Body of pancreas (tissue), 4 donors: Measurements from ENCODE around the gene MNS1. TPM values are rescaled to one million over a fixed set of nuclear protein-coding genes. Genes with fewer than 3 reads are reported as not detected.
A peak's percentile ranks its signal among the peaks of the same experiment; 100 is the strongest.
"Not testable (repeated sequence)": the region's sequence is repeated elsewhere in the genome, so short reads cannot be mapped to it uniquely, and the experiment has no call there.

Experiments
- ATAC-seq: fragments of 150-250 bp; one replicate; pipeline ENCODE4 v1.9.1; 2016
- DNase-seq, 4 donors: peaks; one replicate each; pipeline ENCODE4 v3.0.0-alpha.2; 2019
- H3K27ac ChIP-seq, 4 donors: fragments of 200-600 bp; sonication (generic); 1 replicate in 3 of 4; 2 replicates in 1 of 4; pipeline versions ENCODE4 v1.5.1 to v1.6.1; 2016 to 2019; ENCODE audit warnings: mild to moderate bottlenecking in 1 of 4, mixed read lengths in 1 of 4, moderate library complexity in 1 of 4
- H3K27me3 ChIP-seq, 2 donors: fragments of 200-600 bp; sonication (generic); one replicate each; pipeline ENCODE4 v1.6.0; 2016; ENCODE audit warnings: mild to moderate bottlenecking in 1 of 2
- H3K36me3 ChIP-seq, 2 donors: fragments of 200-600 bp; sonication (generic); replicated peaks in 1 of 2; 2 replicates each; pipeline ENCODE4 v1.5.1; 2016; ENCODE audit warnings: low read depth in 2 of 2; ENCODE audit not compliant: insufficient read depth in 1 of 2
- H3K4me1 ChIP-seq: fragments of 200-600 bp; sonication (generic); one replicate; pipeline ENCODE4 v1.6.0; 2016
- H3K4me3 ChIP-seq, 2 donors: fragments of 200-600 bp; sonication (generic); 1 replicate in 1 of 2; 2 replicates in 1 of 2; pipeline ENCODE4 v1.5.1; 2016 to 2019
- H3K9me3 ChIP-seq, 3 donors: fragments of 200-600 bp; sonication (generic); 1 replicate in 2 of 3; 2 replicates in 1 of 3; pipeline ENCODE4 v1.5.1; 2016
- POLR2A ChIP-seq, 3 donors: fragments of 450-650 bp; IDR thresholded peaks; one replicate each; pipeline ENCODE4 v1.6.1; 2016; ENCODE audit warnings: antibody characterized with exemption in 3 of 3, mild to moderate bottlenecking in 2 of 3
- WGBS, 2 donors: methylation state at CpG; one replicate each; pipeline ENCODE4 v1.1.5; 2017; 5-methylcytosine and 5-hydroxymethylcytosine counted together
- intact Hi-C: fragments of 100-400 bp; cut with DNase I; formaldehyde crosslinking; loops from one replicate; pipeline ENCODE4 v1.15.1; 2023
- total RNA-seq, 2 donors: library from RNA; depleted of rRNA; stranded (reverse); fragments of >200 nt; gene quantifications; one replicate each; pipeline ENCODE4 v1.1.0, GENCODE V29; 2016
- TF ChIP-seq, protein P1 (sequence below), 7 experiments: fragments of 450-650 bp in 4 of 7; fragments of 200-600 bp in 3 of 7; sonication (generic) in 3 of 7; IDR thresholded peaks; one replicate each; pipeline ENCODE4 v1.5.1; 2016 to 2019; ENCODE audit warnings: antibody characterized with exemption in 7 of 7

MNS1 gene
- total RNA-seq, 2 donors from 2014 or later = 1.6 to 4.0 TPM

DNA sequence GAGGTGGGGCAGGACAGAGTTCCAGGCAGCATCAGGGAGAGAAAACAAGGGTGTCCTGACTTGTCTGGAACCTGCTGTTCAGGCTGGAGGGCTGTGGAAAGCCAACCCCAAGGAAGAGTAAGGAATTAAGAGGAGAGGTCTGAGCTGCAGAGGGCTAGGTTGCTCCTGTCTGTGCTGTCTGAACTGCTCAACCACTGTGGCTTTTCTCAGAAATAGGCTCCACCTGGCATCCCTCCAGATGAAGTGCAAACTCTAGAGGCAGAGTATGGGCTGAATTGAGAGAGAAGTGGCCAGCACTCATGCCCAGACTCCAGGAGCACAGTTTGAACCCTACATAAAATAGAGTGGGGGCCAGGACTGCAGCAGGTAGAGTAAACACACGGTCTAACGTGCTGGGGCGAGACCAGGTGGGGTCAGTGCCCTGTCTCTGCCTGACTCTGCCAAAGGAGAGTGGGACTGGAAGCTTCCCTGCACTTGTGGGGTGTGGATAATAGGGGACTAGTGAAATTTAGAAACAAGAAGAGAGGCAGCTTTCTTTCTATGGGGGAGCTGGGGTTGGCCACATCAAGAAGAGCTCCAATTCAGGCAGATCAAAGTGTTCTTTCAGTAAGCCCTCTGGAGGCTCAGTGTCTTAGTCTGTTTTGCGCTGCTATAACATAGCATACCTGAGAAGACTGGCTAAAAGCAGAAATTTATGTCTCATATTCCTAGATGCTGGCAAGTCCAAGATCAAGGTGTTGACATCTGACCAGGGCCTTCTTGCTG is 28.0 kb upstream of the MNS1 start:
- no peak for TF ChIP-seq POLR2A (IDR thresholded peaks at IDR 0.05)
- TF ChIP-seq, protein P1, sequence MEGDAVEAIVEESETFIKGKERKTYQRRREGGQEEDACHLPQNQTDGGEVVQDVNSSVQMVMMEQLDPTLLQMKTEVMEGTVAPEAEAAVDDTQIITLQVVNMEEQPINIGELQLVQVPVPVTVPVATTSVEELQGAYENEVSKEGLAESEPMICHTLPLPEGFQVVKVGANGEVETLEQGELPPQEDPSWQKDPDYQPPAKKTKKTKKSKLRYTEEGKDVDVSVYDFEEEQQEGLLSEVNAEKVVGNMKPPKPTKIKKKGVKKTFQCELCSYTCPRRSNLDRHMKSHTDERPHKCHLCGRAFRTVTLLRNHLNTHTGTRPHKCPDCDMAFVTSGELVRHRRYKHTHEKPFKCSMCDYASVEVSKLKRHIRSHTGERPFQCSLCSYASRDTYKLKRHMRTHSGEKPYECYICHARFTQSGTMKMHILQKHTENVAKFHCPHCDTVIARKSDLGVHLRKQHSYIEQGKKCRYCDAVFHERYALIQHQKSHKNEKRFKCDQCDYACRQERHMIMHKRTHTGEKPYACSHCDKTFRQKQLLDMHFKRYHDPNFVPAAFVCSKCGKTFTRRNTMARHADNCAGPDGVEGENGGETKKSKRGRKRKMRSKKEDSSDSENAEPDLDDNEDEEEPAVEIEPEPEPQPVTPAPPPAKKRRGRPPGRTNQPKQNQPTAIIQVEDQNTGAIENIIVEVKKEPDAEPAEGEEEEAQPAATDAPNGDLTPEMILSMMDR (IDR thresholded peaks at IDR 0.05) = no peak
- 82 to 90% methylated on average over 4 of the region's 4 CpGs for WGBS, 2 donors
- intact Hi-C loops = loop anchor here (5.0 kb wide), 1 partner anchor 814 kb away; no protein-coding TSS in a partner anchor

DNA sequence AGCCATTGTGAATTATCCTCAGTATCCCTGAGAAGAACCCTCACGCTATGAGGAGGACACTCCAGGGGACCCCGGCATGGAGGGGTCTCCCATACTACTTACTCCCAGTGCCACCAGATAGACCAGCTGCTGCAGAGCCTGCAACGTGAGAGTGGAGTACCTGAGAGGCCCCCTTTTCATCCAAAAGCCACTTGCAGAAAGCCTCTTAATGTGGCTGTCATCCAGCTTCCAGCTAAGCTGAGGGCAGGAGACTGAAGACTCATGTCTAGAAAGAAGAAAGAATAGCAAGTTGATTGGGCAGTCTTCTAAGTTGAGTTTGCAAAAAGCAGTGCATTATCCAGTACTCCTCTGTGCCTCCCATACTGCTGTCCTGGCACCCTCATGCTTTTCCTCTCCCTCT is 27.3 kb upstream of the MNS1 start:
- no peak for TF ChIP-seq POLR2A (IDR thresholded peaks at IDR 0.05)
- TF ChIP-seq, protein P1 (IDR thresholded peaks at IDR 0.05) = no peak
- no peak for ATAC-seq
- Histone ChIP-seq H3K27ac (no peak overlapping the region), H3K4me1 (peaks cover 6% of the 10 kb centered on the region), H3K27me3 (no peaks in the 10 kb centered on the region), H3K9me3 (no peaks in the 10 kb centered on the region), H3K4me3 (no peak overlapping the region), H3K36me3 (no peaks in the 10 kb centered on the region)
- intact Hi-C loops = loop anchor here (5.0 kb wide), 1 partner anchor 815 kb away; no protein-coding TSS in a partner anchor
- 59 to 60% methylated on average over 3 of the region's 3 CpGs for WGBS, 2 donors
- no peak for DNase-seq

More for the DNA sequence above, 28.0 kb upstream of the MNS1 start:
- ATAC-seq (no peak), DNase-seq (no peak)
- H3K27me3 ChIP-seq = no peaks in the 10 kb centered on the region
- H3K4me3 ChIP-seq = no peak overlapping the region
- no peaks in the 10 kb centered on the region for H3K9me3 ChIP-seq
- H3K27ac ChIP-seq = no peak overlapping the region
- H3K4me1 ChIP-seq = peaks cover 6% of the 10 kb centered on the region
- no peaks in the 10 kb centered on the region for H3K36me3 ChIP-seq

DNA sequence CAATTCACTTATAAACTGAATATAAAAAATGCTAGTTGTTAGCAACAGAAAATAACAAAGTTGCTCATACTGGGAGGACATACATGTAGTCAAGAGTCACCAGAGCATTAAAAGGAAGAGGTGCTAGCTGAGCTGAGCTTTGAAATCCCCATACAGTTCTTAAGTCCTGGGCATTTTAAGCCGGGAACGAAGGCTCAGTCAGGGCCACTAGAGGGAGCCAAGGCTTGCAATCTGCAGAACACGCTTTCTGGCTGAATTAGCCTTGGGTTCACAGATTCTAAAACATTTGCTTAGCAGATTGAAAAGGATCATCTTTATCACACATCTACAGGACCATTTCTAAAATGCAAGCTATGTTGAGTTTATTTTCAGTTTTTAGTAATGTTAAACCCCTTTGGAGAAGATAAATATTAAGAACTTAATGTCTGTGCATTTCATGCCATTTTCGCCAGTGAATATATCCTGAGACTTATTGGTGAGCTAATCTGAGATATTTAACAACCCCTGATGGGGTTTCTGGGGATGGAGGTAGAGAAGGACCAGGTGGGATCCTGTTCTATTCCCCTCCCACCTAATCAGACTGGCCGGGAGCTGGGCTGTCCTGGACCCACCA is 26.3 kb upstream of the MNS1 start:
- H3K9me3 ChIP-seq = no peaks in the 10 kb centered on the region
- intact Hi-C loops = loop anchor here (5.0 kb wide), 1 partner anchor 816 kb away; no protein-coding TSS in a partner anchor
- WGBS, 2 donors = 27 to 34% methylated on average over 5 of the region's 5 CpGs
- no peak overlapping the region for H3K4me3 ChIP-seq
- H3K27ac ChIP-seq = no peak overlapping the region
- peak; percentile 69 to 79 (median 70) for DNase-seq
- H3K36me3 ChIP-seq = no peaks in the 10 kb centered on the region
- TF ChIP-seq, protein P1 (IDR thresholded peaks at IDR 0.05) = peak; percentile 45 to 81 (median 73)
- no peak for TF ChIP-seq POLR2A (IDR thresholded peaks at IDR 0.05)
- peak; percentile 69 for ATAC-seq
- no peaks in the 10 kb centered on the region for H3K4me1 ChIP-seq
- H3K27me3 ChIP-seq = no peaks in the 10 kb centered on the region

DNA sequence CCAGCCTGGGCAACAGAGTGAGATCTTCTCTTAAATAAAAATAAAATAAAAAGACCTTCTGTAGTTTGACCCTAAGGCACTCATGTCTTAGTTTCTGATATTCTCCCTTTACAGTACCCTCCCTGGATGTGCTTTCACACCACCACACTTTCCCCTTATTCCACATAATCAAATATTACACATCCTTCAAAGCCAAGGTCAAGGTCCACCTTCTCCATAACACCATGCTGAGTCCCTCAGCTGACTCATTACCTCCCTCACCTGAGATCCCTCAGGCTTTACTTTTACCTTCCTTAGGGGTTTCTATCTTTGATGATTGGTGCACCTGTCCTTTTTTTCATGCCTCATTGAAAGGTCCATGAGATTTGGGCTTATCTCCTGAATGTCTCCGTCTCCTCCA is 25.5 kb upstream of the MNS1 start:
- WGBS, 2 donors = 61 to 75% methylated on average over 1 of the region's 1 CpG
- no peak overlapping the region for H3K27ac ChIP-seq
- no peaks in the 10 kb centered on the region for H3K4me1 ChIP-seq
- no peak for ATAC-seq
- no peaks in the 10 kb centered on the region for H3K36me3 ChIP-seq
- no peak for DNase-seq
- intact Hi-C loops = loop anchor here (5.0 kb wide), 1 partner anchor 817 kb away; no protein-coding TSS in a partner anchor
- no peaks in the 10 kb centered on the region for H3K9me3 ChIP-seq
- H3K27me3 ChIP-seq = no peaks in the 10 kb centered on the region
- no peak overlapping the region for H3K4me3 ChIP-seq
- TF ChIP-seq, protein P1 (IDR thresholded peaks at IDR 0.05) = no peak
- no peak for TF ChIP-seq POLR2A (IDR thresholded peaks at IDR 0.05)

DNA sequence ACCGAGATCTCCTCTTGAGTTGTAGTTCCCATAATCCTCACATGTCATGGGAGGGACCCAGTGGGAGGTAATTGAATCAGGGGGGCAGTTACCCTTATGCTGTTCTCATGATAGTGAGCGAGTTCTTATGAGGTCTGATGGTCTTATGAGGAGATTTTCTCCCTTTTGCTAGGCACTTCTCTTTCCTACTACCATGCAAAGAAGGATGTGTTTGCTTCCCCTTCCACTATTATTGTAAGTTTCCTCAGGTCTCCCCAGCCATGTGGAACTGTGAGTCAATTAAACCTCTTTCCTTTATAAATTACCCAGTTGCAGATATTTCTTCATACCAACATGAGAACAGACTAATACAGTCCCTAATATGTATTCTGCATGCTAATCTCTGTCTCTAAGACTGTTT is 21.3 kb upstream of the MNS1 start:
- H3K4me1 ChIP-seq, H3K36me3 ChIP-seq, ATAC-seq, intact Hi-C loops, H3K27me3 ChIP-seq, H3K4me3 ChIP-seq, H3K9me3 ChIP-seq, H3K27ac ChIP-seq, DNase-seq: not testable (repeated sequence)
- WGBS, 2 donors = 77 to 88% methylated on average over 2 of the region's 2 CpGs

DNA sequence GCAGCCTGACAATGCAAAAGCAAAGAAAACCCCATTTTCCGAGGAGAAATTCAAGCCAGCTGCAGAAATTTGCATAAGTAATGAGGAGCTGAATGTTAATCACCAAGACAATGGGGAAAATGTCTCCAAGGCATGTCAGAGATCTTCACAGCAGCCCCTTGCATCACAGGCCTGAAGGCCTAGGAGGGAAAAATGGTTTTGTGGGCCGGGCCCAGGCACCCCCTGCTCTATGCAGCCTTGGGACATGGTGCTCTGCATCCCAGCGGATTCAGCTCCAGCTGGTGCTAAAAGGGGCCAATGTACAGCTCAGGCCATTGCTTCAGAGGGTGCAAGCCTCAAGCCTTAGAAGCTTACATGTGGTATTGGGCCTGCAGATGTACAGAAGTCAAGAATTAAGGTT is 20.5 kb upstream of the MNS1 start:
- ATAC-seq, H3K9me3 ChIP-seq, H3K4me3 ChIP-seq, intact Hi-C loops, H3K27me3 ChIP-seq, H3K36me3 ChIP-seq, DNase-seq, H3K4me1 ChIP-seq, H3K27ac ChIP-seq: not testable (repeated sequence)
- WGBS, 2 donors = 93% methylated on average over 2 to 3 of the region's 3 CpGs
